Stimulated activated CD8-positive, alpha-beta memory T cell treated with anti-CD3 and anti-CD28 coated beads, Interleukin-12 subunit alpha, Interleukin-12 subunit beta, amount 100 ng/mL, for 4 hours (primary cell): Measurements from ENCODE around the gene EPM2A.

Source experiments
- DNase-seq: peaks from one replicate; pipeline ENCODE4 v3.0.0-alpha.2; 2020; ENCODE audit warnings: low read depth

EPM2A gene

DNA sequence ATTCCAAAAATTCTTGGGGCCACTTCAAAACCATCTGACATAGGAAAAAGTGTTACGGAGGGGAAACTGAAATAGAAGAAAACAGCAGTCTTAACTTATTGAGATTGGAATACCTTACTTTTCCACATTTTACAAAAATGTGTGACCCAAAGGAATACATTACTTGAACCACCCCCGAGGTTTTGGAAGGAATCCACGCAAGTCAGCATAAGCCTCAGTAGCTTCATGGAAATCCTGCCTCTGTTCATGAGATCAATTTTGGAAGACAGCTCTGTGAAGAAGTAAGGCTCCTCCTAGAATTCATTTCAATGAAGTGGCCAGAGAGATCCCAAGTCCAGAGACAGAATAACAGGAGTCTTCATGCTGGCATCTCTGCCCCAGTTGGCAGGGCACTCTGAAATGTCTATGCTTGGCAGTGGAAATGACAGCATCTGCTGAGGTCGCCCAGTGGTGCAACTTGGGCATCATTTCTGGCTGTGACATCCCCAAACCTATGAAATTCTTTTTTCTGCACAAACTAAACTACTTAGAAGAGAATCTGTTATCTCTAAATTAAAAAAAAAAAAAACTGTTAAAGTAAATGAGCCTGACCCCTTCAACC lies 132.5 kb downstream of the EPM2A start:
- DNase-seq, result no peak

DNA sequence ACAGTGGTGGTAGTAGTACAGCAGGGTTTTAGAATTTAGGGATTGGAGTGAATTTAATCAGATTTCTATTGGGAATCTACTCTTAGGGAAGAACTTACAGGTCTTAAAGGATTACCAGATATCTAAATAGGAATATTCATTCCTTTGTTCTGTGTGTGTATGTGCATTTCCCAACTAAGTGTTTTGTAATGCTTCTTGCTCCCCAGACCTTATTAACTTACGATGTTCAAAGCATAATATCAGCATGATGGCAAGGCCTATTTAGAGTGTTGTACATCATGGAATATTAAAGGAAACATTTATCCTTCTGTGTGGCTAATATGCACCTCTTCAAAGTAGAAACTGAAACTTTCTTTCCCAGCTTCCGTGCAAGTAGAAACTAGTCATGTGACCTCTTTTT lies 133.9 kb downstream of the EPM2A start:
- no peak for DNase-seq

DNA sequence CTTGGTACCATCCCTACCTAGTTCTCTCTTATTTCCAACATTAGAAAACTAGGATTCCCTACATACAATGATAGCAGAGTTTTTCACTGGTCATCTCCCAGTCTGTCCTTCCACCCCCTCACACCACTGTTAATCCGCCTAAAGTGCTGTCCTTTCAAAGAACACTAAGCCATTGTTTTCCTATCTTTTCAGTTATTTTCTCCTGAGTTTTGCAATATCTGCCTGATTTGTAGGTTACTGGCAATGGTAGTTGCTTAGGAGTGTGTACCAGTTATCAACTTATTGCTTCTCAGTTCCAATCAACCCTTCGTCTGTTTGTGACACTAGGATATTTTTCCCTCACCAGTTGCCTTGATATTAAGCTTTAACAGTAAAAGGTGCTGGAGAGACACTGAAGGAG lies 135.0 kb downstream of the EPM2A start:
- no peak for DNase-seq

DNA sequence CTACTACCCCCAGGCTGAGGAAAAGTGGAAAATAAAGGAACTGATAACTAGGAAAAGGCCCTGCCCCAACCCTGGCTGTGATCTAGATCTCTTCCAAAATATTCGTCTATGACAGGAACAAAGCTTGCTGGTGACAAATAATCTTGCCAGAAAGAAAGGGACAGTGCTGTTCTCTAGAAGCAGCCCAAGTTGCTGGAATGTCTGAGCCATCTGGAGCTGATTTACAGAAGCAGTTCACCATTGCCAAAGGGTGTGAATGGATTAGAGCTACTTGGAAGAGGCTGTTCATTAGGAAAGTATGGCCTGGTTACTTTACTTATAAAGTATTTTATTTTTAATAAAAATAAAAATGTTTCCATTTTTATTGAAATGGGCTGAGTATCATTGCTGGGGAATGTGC lies 146.3 kb downstream of the EPM2A start:
- DNase-seq, result no peak

DNA sequence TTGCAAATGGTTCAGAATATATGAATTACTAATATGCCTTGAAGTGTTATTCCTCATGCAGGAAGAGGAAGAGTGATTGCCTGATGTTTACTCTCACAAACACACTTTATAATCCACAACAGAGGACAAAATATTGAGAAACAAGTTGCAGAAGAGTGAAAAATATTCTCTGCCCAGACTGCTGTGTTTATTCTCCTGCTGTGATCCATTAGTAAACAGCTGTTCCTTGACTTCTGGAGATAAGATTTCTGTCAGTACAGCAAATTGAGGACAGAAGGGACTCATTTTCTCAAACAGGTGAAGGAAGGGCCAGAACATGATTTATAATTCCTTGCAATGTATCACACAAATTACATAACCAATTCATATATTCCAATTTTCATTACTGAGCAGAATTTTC lies 148.0 kb downstream of the EPM2A start:
- no peak for DNase-seq

DNA sequence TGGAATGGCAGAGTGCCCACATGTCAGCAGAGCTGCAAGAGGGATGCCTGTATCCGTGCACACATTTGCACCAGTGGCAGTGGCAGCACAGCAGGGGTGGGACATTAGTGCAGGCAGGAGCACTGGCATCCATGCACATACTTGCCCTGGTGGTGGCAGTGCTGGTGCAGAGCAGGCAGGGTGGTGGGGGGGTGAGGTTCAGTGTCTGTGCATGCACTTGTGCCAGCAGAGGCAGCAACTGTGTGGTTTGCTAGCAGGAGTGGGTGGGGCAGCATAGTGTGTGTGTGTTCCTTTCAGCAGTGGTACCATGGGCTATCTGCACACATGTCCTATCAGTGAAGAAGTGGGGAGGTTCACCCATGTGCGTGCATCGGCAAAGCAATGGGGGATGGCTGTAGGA lies 151.6 kb downstream of the EPM2A start:
- DNase-seq, result no peak
